Mesodermal cell (in vitro differentiated cells): Measurements from ENCODE around the gene MS4A5.
"Not testable (repeated sequence)": the region's sequence is repeated elsewhere in the genome, so short reads cannot be mapped to it uniquely, and the experiment has no call there.

Source experiments
- H3K27ac ChIP-seq: 2 replicates; pipeline ENCODE4 v1.7.0; 2013; ENCODE audit warnings: mild to moderate bottlenecking, low read depth, low read length, moderate library complexity; ENCODE audit not compliant: severe bottlenecking
- H3K36me3 ChIP-seq: 2 replicates; pipeline ENCODE4 v1.7.1; 2013; ENCODE audit warnings: mild to moderate bottlenecking, low read length, moderate library complexity; ENCODE audit not compliant: control insufficient read depth, insufficient read depth
- H3K4me1 ChIP-seq: one replicate; pipeline ENCODE4 v1.7.1; 2013; ENCODE audit warnings: mild to moderate bottlenecking, low read length; ENCODE audit not compliant: insufficient read depth, control insufficient read depth, poor library complexity, severe bottlenecking
- H3K4me3 ChIP-seq: 2 replicates; pipeline ENCODE4 v1.7.0; 2013; ENCODE audit warnings: low read length, control low read depth, mild to moderate bottlenecking; ENCODE audit not compliant: insufficient read depth, poor library complexity, severe bottlenecking; ENCODE audit errors: extremely low read depth
- H3K9me3 ChIP-seq: 2 replicates; pipeline ENCODE4 v1.7.1; 2013; ENCODE audit warnings: mild to moderate bottlenecking, low read length, moderate library complexity; ENCODE audit not compliant: control insufficient read depth
- WGBS, 2 experiments: methylation state at CpG; one replicate each; pipeline ENCODE4 v1.1.5; 2013; ENCODE audit warnings: missing lambda C conversion rate in 2 of 2; ENCODE audit not compliant: insufficient coverage in 2 of 2; 5-methylcytosine and 5-hydroxymethylcytosine counted together

MS4A5 gene

GRCh38 chr11:60431251-60431650 lies 1.9 kb downstream of the MS4A5 start:
- Histone ChIP-seq H3K36me3 (no peaks in the 10 kb centered on the region), H3K4me3 (no peak overlapping the region), H3K27ac (no peak overlapping the region), H3K9me3 (no peaks in the 10 kb centered on the region), H3K4me1 (no peaks in the 10 kb centered on the region)
- WGBS, 2 experiments: 86 to 88% methylated on average over 1 of the region's 2 CpGs

- no peak overlapping the region for H3K27ac ChIP-seq
- H3K4me1 ChIP-seq: no peaks in the 10 kb centered on the region
- no peak overlapping the region for H3K4me3 ChIP-seq
- no peaks in the 10 kb centered on the region for H3K36me3 ChIP-seq
- no peaks in the 10 kb centered on the region for H3K9me3 ChIP-seq
- WGBS, 2 experiments: 100% methylated on average over 1 of the region's 4 CpGs
Observed at GRCh38 chr11:60433401-60433800, 4.0 kb downstream of the MS4A5 start.

- Histone ChIP-seq H3K9me3 (no peaks in the 10 kb centered on the region), H3K36me3 (no peaks in the 10 kb centered on the region), H3K27ac (no peak overlapping the region), H3K4me1 (no peaks in the 10 kb centered on the region), H3K4me3 (no peak overlapping the region)
Observed at GRCh38 chr11:60447070-60447469, 17.7 kb downstream of the MS4A5 start.

- Histone ChIP-seq H3K4me3 (no peak overlapping the region), H3K4me1 (no peaks in the 10 kb centered on the region), H3K27ac (no peak overlapping the region), H3K36me3 (no peaks in the 10 kb centered on the region), H3K9me3 (no peaks in the 10 kb centered on the region)
Observed at GRCh38 chr11:60447846-60448245, 18.5 kb downstream of the MS4A5 start.

GRCh38 chr11:60451185-60451584 lies 21.8 kb downstream of the MS4A5 start:
- whole genome bisulfite sequencing, 2 experiments: 95 to 96% methylated on average over 7 to 19 of the region's 32 CpGs
- H3K9me3 ChIP-seq, H3K27ac ChIP-seq, H3K4me1 ChIP-seq, H3K36me3 ChIP-seq, H3K4me3 ChIP-seq: not testable (repeated sequence)

- H3K4me1 ChIP-seq: no peaks in the 10 kb centered on the region
- H3K9me3 ChIP-seq: no peaks in the 10 kb centered on the region
- H3K27ac ChIP-seq: no peak overlapping the region
- H3K4me3 ChIP-seq: no peak overlapping the region
- H3K36me3 ChIP-seq: no peaks in the 10 kb centered on the region
Observed at GRCh38 chr11:60454212-60454611, 24.8 kb downstream of the MS4A5 start.

- 84 to 87% methylated on average over 2 to 3 of the region's 4 CpGs for WGBS, 2 experiments
- H3K4me1 ChIP-seq: no peaks in the 10 kb centered on the region
- no peak within 1 kb of the TSS for H3K4me3 ChIP-seq
- no peak within 1 kb of the TSS for H3K27ac ChIP-seq
- H3K36me3 ChIP-seq: no peaks in the 10 kb centered on the region
- H3K9me3 ChIP-seq: no peaks in the 10 kb centered on the region
Observed at GRCh38 chr11:60455531-60456042, 26.2 kb downstream of the MS4A5 start, which contains the start of gene MS4A1. Gene MS4A1, plus strand, starts transcription at chr11:60455847. Its CDS starts 6,528 bp downstream, at chr11:60462375.

GRCh38 chr11:60457576-60457975 lies 28.2 kb downstream of the MS4A5 start:
- no peaks in the 10 kb centered on the region for H3K36me3 ChIP-seq
- no peak overlapping the region for H3K27ac ChIP-seq
- H3K4me3 ChIP-seq: no peak overlapping the region
- no peaks in the 10 kb centered on the region for H3K4me1 ChIP-seq
- 83 to 87% methylated on average over 3 of the region's 3 CpGs for WGBS, 2 experiments
- H3K9me3 ChIP-seq: no peaks in the 10 kb centered on the region

GRCh38 chr11:60459345-60459744 lies 30.0 kb downstream of the MS4A5 start:
- no peaks in the 10 kb centered on the region for H3K4me1 ChIP-seq
- WGBS, 2 experiments: 100% methylated on average over 1 of the region's 1 CpG; no CpG with 5 or more reads in 1 of the 2 experiments
- H3K36me3 ChIP-seq: no peaks in the 10 kb centered on the region
- H3K9me3 ChIP-seq: no peaks in the 10 kb centered on the region
- no peak overlapping the region for H3K27ac ChIP-seq
- H3K4me3 ChIP-seq: no peak overlapping the region

GRCh38 chr11:60468829-60469228 lies 39.5 kb downstream of the MS4A5 start:
- no peaks in the 10 kb centered on the region for H3K36me3 ChIP-seq
- no peak overlapping the region for H3K4me3 ChIP-seq
- no peak overlapping the region for H3K27ac ChIP-seq
- no peaks in the 10 kb centered on the region for H3K4me1 ChIP-seq
- 100% methylated on average over 1 of the region's 2 CpGs; no CpG with 5 or more reads in 1 of the 2 experiments for WGBS, 2 experiments
- no peaks in the 10 kb centered on the region for H3K9me3 ChIP-seq

GRCh38 chr11:60469723-60470122 lies 40.4 kb downstream of the MS4A5 start:
- no CpG with 5 or more reads among the region's 2 CpGs for WGBS, 2 experiments
- no peaks in the 10 kb centered on the region for H3K36me3 ChIP-seq

More at GRCh38 chr11:60469723-60470122, 40.4 kb downstream of the MS4A5 start:
- Histone ChIP-seq H3K4me1 (no peaks in the 10 kb centered on the region), H3K27ac (no peak overlapping the region), H3K4me3 (no peak overlapping the region), H3K9me3 (no peaks in the 10 kb centered on the region)
